Measurements from ENCODE around the gene VWA5B1. TPM values are rescaled to one million over a fixed set of nuclear protein-coding genes. Genes with fewer than 3 reads are reported as not detected.

The VWA5B1 gene
- total RNA-seq (ENCODE audit: low replicate concordance), result 1.9 and 2.8 TPM in 2 replicates
- long read RNA-seq, partial matches to known transcripts, result 0 of 1 reads
- long read RNA-seq, other reads (novel, unspliced or antisense), result 1 of 1 reads

- Mint-ChIP-seq H3K9me3 (no peaks in the 10 kb centered on the region), H3K4me3 (peak within 1 kb of the TSS; percentile 81), H3K4me1 (ENCODE audit: unreplicated experiment) (peaks cover 24% of the 10 kb centered on the region), H3K27me3 (peaks cover 58% of the 10 kb centered on the region), H3K36me3 (no peaks in the 10 kb centered on the region), H3K27ac (peak within 1 kb of the TSS; percentile 71)
- TF ChIP-seq CTCF (conservative IDR thresholded peaks at IDR 0.05), result no peak
- no peak for DNase-seq (ENCODE audit: extremely low spot score, unreplicated experiment)
Measured at GRCh38 chr1:20290624-20291597, at the start of gene VWA5B1. VWA5B1 (plus strand) TSS chr1:20290875; CDS start chr1:20310602, 19,727 bp downstream.

- TF ChIP-seq CTCF (conservative IDR thresholded peaks at IDR 0.05), result no peak
- Mint-ChIP-seq H3K27ac (no peak overlapping the region), H3K4me1 (ENCODE audit: unreplicated experiment) (no peaks in the 10 kb centered on the region), H3K27me3 (peaks cover 37% of the 10 kb centered on the region), H3K9me3 (no peaks in the 10 kb centered on the region), H3K4me3 (no peak overlapping the region), H3K36me3 (no peaks in the 10 kb centered on the region)
- no peak for DNase-seq (ENCODE audit: extremely low spot score, unreplicated experiment)
Measured at GRCh38 chr1:20242890-20243479, 47.7 kb upstream of the VWA5B1 start.

GRCh38 chr1:20248971-20249612 lies 41.6 kb upstream of the VWA5B1 start:
- H3K4me1 Mint-ChIP-seq (ENCODE audit: unreplicated experiment), result peaks cover 8% of the 10 kb centered on the region
- peaks cover 5% of the 10 kb centered on the region for H3K9me3 Mint-ChIP-seq
- H3K36me3 Mint-ChIP-seq, result no peaks in the 10 kb centered on the region
- TF ChIP-seq CTCF (conservative IDR thresholded peaks at IDR 0.05), result no peak
- no peak for DNase-seq (ENCODE audit: extremely low spot score, unreplicated experiment)
- no peak overlapping the region for H3K27ac Mint-ChIP-seq
- H3K27me3 Mint-ChIP-seq, result peaks cover 22% of the 10 kb centered on the region
- no peak overlapping the region for H3K4me3 Mint-ChIP-seq

GRCh38 chr1:20250340-20250989 lies 40.2 kb upstream of the VWA5B1 start:
- no peak for TF ChIP-seq CTCF (conservative IDR thresholded peaks at IDR 0.05)
- peaks cover 5% of the 10 kb centered on the region for H3K9me3 Mint-ChIP-seq
- peaks cover 8% of the 10 kb centered on the region for H3K4me1 Mint-ChIP-seq (ENCODE audit: unreplicated experiment)
- no peak for DNase-seq (ENCODE audit: extremely low spot score, unreplicated experiment)
- H3K27ac Mint-ChIP-seq, result peak overlapping the region; percentile 77
- H3K27me3 Mint-ChIP-seq, result peaks cover 21% of the 10 kb centered on the region
- H3K36me3 Mint-ChIP-seq, result no peaks in the 10 kb centered on the region
- H3K4me3 Mint-ChIP-seq, result no peak overlapping the region

- Mint-ChIP-seq H3K36me3 (no peaks in the 10 kb centered on the region), H3K9me3 (peaks cover 5% of the 10 kb centered on the region), H3K4me3 (no peak overlapping the region), H3K4me1 (ENCODE audit: unreplicated experiment) (peaks cover 8% of the 10 kb centered on the region), H3K27me3 (peaks cover 17% of the 10 kb centered on the region), H3K27ac (no peak overlapping the region)
- DNase-seq (ENCODE audit: extremely low spot score, unreplicated experiment), result no peak
- no peak for TF ChIP-seq CTCF (conservative IDR thresholded peaks at IDR 0.05)
Measured at GRCh38 chr1:20252587-20252986, 38.1 kb upstream of the VWA5B1 start.

Measured in type B pancreatic cell (in vitro differentiated cells).